Upper lobe of left lung (tissue), 4 donors: ENCODE data around the gene MELTF.

Experiments
- EP300 ChIP-seq, 4 donors: sonication (generic); formaldehyde crosslinking; IDR thresholded peaks; one replicate each; pipeline ENCODE4 v1.5.1; 2017; ENCODE audit warnings: antibody characterized with exemption in 4 of 4, control low read depth in 2 of 4
- POLR2AphosphoS5 ChIP-seq, 2 donors: sonication (generic); formaldehyde crosslinking; IDR thresholded peaks; one replicate each; pipeline ENCODE4 v1.5.1; 2017; ENCODE audit warnings: antibody characterized with exemption in 2 of 2

GRCh38 chr3:196962108-196962929 lies 67.3 kb downstream of the MELTF start:
- TF ChIP-seq EP300 (IDR thresholded peaks at IDR 0.05) (no peak), POLR2AphosphoS5 (IDR thresholded peaks at IDR 0.05) (no peak)
